Stimulated activated CD8-positive, alpha-beta memory T cell treated with anti-CD3 and anti-CD28 coated beads, Interleukin-7, amount 100 ng/mL, for 48 hours (primary cell): ENCODE measurements around the gene PTPN13.

ENCODE experiments used
- DNase-seq, 2 donors: peaks; one replicate each; pipeline ENCODE4 v3.0.0-alpha.2; 2020; ENCODE audit warnings: low read depth in 1 of 2; ENCODE audit errors: extremely low read depth in 1 of 2

Gene PTPN13

GRCh38 chr4:86848732-86849619, 254.9 kb downstream of the PTPN13 start, which contains the start of gene SLC10A6:
SLC10A6 (minus strand) TSS chr4:86849384; CDS start chr4:86849115, 269 bp downstream.
- no peak for DNase-seq

GRCh38 chr4:86853209-86853608, 259.1 kb downstream of the PTPN13 start:
- DNase-seq, result no peak

GRCh38 chr4:86855572-86855971, 261.5 kb downstream of the PTPN13 start:
- no peak for DNase-seq

GRCh38 chr4:86856896-86857295, 262.8 kb downstream of the PTPN13 start:
- DNase-seq, result no peak

DNA sequence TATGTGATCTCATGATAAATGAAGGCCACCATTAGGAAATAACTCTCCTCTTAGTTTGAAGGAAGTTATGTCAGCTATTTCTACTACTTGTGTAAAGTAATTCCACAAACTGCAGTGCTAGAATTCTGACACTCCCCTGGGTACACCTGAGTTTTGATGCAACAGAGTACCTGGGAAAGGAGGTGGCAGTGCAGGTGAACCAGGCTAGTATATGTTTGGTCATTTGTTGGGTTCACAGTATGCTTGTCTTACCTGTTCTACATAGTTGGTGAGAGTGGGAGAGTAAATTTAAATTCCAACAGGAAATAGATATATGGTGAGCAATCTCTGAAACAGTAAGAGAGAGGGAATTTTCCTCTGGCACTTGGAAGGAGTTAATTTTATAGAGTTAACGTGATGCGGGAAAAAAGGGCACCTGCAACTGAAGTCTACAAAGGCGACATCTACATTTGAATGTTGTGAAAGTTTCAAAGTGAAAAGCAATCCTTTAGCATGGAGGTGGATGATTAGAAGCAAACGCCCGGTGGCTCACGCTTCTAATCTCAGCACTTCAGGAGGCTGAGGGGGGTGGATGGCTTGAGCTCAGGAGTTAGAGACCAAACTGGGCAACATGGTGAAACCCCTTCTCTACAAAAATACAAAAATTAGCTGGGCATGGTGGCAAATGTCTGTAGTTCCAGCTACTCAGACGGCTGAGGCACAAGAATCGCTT, 263.4 kb downstream of the PTPN13 start:
- no peak for DNase-seq
